Stimulated activated CD4-positive, alpha-beta T cell treated with anti-CD3 and anti-CD28 coated beads, Interleukin-15, amount 100 ng/mL, for 1 hour (primary cell): ENCODE results near the gene ILF3.

Source experiments
- DNase-seq, 2 donors: peaks; one replicate each; pipeline ENCODE4 v3.0.0-alpha.2; 2020; ENCODE audit warnings: low read depth in 1 of 2, low spot score in 1 of 2

ILF3 gene

GRCh38 chr19:10653732-10654609 lies at the start of gene ILF3:
Gene ILF3 (plus strand): TSS chr19:10654346. CDS start chr19:10670606, 16,260 bp downstream.
- peak; percentile 97 to 100 for DNase-seq

- no peak for DNase-seq
These were observed 49.6 kb upstream of the ILF3 start for GRCh38 chr19:10604460-10604980.

GRCh38 chr19:10611907-10612306 lies 42.2 kb upstream of the ILF3 start:
- no peak for DNase-seq

- DNase-seq, result no peak
These were observed 41.5 kb upstream of the ILF3 start for GRCh38 chr19:10612499-10613119.

- DNase-seq, result no peak
These were observed 38.6 kb upstream of the ILF3 start for GRCh38 chr19:10615429-10616023.

GRCh38 chr19:10617409-10618121 lies 36.6 kb upstream of the ILF3 start:
- no peak for DNase-seq

- DNase-seq, result no peak
These were observed 35.3 kb upstream of the ILF3 start for GRCh38 chr19:10618846-10619245.

GRCh38 chr19:10620786-10621185 lies 33.4 kb upstream of the ILF3 start:
- DNase-seq, result no peak

GRCh38 chr19:10621966-10622365 lies 32.2 kb upstream of the ILF3 start:
- no peak for DNase-seq

GRCh38 chr19:10624585-10624984 lies 29.6 kb upstream of the ILF3 start:
- no peak for DNase-seq

GRCh38 chr19:10625003-10625761 lies 29.0 kb upstream of the ILF3 start, which contains the start of gene SLC44A2:
Gene SLC44A2 (plus strand): TSS chr19:10625553. CDS start chr19:10625634, 81 bp downstream.
- no peak for DNase-seq

- DNase-seq, result no peak
These were observed 28.4 kb upstream of the ILF3 start for GRCh38 chr19:10625762-10626138.

- no peak for DNase-seq
These were observed 22.3 kb upstream of the ILF3 start for GRCh38 chr19:10631874-10632273.

GRCh38 chr19:10634430-10634829 lies 19.7 kb upstream of the ILF3 start:
- DNase-seq, result no peak

GRCh38 chr19:10634963-10635362 lies 19.2 kb upstream of the ILF3 start:
- no peak for DNase-seq

GRCh38 chr19:10636304-10636972 lies 17.7 kb upstream of the ILF3 start:
- no peak for DNase-seq

GRCh38 chr19:10637894-10638293 lies 16.3 kb upstream of the ILF3 start:
- no peak for DNase-seq

- no peak for DNase-seq
These were observed 14.3 kb upstream of the ILF3 start for GRCh38 chr19:10639836-10640235.

- DNase-seq, result no peak
These were observed 13.8 kb upstream of the ILF3 start for GRCh38 chr19:10640361-10640760.

- no peak for DNase-seq
These were observed 12.9 kb upstream of the ILF3 start for GRCh38 chr19:10641248-10641647.
